Activated CD4-positive, CD25-positive, alpha-beta regulatory T cell treated with anti-CD3 and anti-CD28 coated beads, Interleukin-2, amount 50 U/mL, for 16 hours (primary cell): ENCODE results near the gene ACE.
"Not testable (repeated sequence)": the region's sequence is repeated elsewhere in the genome, so short reads cannot be mapped to it uniquely, and the experiment has no call there.

ENCODE experiments used
- DNase-seq: peaks from one replicate; pipeline ENCODE4 v3.0.0-alpha.2; 2020; ENCODE audit warnings: low read depth, low spot score

Gene ACE

DNA sequence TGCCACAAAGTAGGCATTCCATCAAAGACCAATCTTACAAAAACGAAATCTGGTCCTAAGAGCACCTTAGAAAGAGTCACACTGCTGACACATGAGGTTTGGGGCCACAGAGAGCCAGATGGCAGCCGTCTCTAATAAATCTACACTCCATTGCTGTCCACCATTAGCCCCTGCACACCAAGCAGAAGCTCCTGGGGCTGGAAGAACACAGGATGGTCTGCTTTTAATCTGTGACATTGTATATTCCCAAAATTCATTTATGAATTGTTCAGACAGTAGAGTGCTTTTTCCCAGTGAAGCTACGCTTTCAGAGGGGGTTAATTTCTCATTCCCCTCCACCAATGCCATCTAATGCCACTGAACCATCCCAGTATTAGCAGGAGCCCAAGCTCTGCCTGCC lies 32.4 kb upstream of the ACE start:
- no peak for DNase-seq

GRCh38 chr17:63445065-63445464 lies 31.8 kb upstream of the ACE start:
- no peak for DNase-seq

DNA sequence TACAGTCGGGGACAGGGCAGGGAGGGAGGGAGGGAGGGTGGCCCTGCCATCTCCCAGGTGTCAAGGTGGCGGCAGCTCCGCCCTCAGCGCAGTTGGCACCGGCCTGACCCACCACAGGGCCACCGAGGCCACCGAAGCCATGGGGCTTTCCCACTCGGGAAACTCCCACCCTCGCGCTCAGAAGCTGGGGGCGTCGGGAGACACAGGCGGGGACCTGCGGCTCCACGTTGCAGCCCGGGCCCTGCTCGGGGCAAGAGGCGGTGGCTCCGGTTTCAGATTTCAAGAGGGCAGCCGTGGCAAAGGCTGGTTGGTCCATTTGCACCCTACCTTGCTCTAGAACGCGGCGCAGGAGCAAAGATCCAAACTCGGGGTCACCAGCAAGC lies 31.3 kb upstream of the ACE start:
- no peak for DNase-seq

- DNase-seq = no peak
Measured at GRCh38 chr17:63445954-63446752, 30.7 kb upstream of the ACE start, which contains the start of gene CYB561. Gene CYB561 (minus strand): TSS chr17:63446306. CDS start chr17:63437547, 8,759 bp downstream.

DNA sequence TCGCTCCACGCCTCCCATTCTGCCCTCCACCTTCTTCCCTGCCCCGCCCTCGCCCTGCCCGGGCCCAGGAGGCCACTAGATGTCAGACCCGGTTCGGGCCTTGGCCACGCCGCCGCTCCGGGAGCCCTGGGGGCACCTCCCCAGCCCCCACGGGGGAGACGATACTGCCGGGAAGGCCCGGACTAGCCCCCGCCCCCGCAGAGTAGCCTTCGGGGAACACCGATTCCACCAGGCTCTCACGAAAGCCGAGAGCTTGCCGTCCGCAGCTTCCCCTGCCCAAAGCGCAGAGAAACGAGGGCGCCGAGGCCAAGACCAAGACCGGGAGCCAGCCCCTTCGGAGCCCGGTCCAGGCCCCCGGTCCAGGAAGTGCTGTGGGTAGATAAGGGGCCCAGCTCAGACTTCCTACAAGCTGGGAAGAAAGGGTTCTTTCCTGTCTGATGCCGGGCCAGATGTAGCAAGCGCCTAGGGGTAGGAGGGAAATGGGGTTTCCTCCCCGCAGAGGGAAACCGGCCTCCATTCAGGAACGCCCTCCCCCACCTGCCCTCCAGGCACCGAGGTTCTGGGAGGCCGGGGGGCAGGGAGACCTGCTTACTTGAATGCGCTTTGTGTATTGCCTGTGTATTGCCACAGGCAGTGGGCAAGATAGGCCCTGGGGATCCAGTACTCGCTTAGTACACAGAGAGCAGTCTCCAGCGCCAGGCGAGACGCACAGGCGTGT lies 29.9 kb upstream of the ACE start:
- no peak for DNase-seq

DNA sequence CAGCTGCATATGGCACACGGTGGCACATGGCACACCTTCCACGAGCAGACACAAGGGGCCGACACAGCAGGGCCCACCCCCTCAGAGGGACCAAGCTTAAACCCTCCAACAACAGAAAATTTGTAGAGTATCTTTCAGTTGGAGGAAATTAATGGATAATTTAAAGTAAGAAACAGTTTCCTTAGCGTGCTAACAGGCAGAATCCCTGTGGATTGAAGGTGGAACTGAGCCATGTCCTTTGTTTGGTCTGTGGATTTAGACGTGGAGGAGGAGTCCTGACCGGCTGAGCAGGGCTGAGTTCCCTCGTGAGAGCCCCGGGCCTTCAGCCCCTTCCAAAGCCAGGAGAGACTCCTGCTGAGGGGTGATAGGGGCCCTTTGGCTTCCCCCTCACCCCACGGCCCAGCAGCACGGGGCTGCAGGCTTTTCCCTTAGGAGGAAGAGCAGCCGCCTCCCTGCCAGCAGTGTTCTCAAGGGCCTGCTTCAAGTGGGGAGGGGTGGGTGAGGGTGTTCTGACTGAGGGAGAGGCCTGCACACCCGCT lies 29.3 kb upstream of the ACE start:
- no peak for DNase-seq

GRCh38 chr17:63448655-63449054 lies 28.2 kb upstream of the ACE start:
- no peak for DNase-seq

- DNase-seq = no peak
Measured at GRCh38 chr17:63450551-63450950, 26.3 kb upstream of the ACE start.

GRCh38 chr17:63451150-63451549 lies 25.7 kb upstream of the ACE start:
- DNase-seq = no peak

- no peak for DNase-seq
Measured at GRCh38 chr17:63452046-63452961, 24.6 kb upstream of the ACE start.

DNA sequence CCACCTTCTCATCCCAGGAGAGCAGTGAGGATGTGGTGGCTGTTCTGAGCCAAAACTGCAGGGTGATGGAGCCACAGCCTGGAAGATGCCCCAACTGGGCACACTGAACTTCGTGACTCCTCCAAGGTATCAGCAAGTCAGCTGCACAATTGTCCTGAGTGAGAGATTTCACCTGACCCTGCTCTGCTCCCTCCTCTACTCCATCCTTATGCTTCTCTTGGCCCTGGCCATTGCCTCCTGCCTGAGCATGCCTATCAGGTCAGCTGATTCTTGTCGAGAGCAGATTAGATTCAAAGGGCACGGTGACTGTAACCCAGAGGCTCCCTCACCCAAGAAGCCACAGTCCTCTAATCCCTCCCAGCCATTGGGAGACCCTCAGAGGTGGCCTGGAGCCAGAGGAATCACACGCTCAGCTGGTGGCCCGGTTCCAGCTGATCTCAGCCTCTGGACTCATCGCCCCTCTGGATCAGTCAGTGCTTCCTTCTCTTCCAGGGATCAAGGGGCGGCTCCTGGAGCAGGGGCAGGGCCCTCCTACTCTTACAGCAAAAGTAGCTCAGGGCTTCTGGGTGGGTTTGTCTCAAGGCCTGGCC lies 23.8 kb upstream of the ACE start:
- DNase-seq = no peak

DNA sequence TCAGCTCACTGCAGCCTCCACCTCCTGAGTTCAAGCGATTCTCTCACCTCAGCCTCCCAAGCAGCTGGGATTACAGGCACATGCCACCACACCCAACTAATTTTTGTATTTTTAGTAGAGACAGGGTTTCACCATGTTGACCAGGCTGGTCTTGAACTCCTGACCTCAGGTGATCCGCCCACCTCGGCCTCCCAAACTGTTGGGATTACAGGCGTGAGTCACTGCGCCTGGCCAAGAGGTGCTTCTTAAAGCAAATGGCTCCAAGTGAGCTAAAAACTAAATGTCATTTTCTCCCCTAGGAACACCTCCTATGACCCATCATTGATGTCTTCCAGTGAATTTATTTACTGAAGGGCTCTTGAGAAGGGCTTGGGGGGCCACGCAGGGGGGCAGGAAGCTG lies 22.5 kb upstream of the ACE start:
- not testable (repeated sequence) for DNase-seq

DNA sequence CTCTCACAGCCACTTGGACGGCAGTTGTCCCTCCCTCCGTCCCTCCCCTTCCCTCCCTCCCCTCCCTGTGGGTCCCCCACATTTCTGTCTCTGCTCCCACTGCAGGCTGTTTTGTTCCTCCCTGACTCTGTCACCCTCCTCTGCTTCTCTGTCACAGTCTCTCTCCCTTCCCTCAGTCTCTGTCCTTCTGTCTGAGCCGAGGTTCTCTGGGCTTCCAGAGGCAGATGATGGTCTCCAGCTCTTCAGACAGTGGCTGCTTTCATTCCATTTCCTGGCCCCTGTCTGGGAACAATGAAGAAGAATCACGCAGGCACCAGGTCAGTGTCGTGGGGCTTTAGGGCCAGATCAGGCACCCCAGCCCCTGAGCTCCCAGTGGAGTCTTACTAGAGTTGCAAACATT lies 21.9 kb upstream of the ACE start:
- no peak for DNase-seq

- no peak for DNase-seq
Measured at GRCh38 chr17:63455417-63455816, 21.4 kb upstream of the ACE start.

GRCh38 chr17:63458478-63458877 lies 18.4 kb upstream of the ACE start:
- DNase-seq = no peak

- DNase-seq = no peak
Measured at GRCh38 chr17:63460018-63460417, 16.8 kb upstream of the ACE start.

GRCh38 chr17:63463771-63464170 lies 13.1 kb upstream of the ACE start:
- DNase-seq = no peak

DNA sequence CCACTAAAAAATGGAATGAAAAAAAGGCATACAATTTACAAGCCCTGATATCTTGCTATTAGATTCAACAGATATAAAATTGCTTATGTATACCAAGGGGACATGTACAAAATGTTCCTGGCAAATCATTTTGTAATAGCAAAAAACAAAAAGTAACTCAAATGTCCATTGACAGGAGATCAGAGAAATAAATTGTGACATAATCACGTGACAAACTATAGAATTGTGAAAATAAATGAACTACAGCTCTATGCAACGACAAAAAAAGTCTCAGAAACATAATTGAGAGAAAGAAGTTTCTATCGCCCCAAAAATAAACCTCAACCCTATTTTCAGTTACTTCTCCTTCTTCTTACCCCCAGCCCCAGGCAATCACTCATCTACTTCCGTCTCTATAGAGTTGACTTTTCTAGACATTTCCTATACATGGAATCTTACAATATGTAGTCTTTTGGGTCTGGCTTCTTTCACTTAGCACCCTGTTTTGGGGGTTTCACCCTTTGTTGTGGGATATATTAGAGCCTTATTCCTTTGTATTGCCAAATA lies 12.1 kb upstream of the ACE start:
- no peak for DNase-seq

DNA sequence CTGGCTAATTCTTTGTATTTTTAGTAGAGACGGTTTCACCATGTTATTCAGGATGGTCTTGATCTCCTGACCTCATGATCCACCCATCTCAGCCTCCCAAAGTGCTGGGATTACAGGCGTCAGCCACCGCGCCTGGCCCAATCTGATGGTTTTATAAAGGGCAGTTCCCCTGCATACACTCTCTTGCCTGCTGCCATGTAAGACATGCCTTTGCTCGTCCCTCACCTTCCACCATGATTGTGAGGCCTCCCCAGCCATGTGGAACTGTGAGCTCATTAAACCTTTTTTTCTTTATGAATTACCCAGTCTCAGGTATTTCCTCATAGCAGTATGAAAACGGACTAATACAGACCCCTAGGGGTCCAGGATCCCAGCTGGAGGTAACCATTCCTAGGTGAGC lies 8.8 kb upstream of the ACE start:
- DNase-seq = not testable (repeated sequence)

- no peak for DNase-seq
Measured at GRCh38 chr17:63474174-63474573, 2.7 kb upstream of the ACE start.
